BLaER1 (cell line): Measurements from ENCODE around the gene SLC25A2.
"Not testable (repeated sequence)": the region's sequence is repeated elsewhere in the genome, so short reads cannot be mapped to it uniquely, and the experiment has no call there.

Experiments
- H3K27ac ChIP-seq: shearing (Covaris generic); formaldehyde crosslinking; 2 replicates; pipeline ENCODE4 v1.8.1; 2022
- H3K27me3 ChIP-seq: shearing (Covaris generic); formaldehyde crosslinking; 2 replicates; pipeline ENCODE4 v1.8.1; 2022
- H3K36me3 ChIP-seq: shearing (Covaris generic); formaldehyde crosslinking; 2 replicates; pipeline ENCODE4 v1.8.1; 2022
- H3K4me1 ChIP-seq: shearing (Covaris generic); formaldehyde crosslinking; 2 replicates; pipeline ENCODE4 v1.8.1; 2022
- H3K4me2 ChIP-seq: shearing (Covaris generic); formaldehyde crosslinking; 2 replicates; pipeline ENCODE4 v1.8.1; 2022
- H3K4me3 ChIP-seq: shearing (Covaris generic); formaldehyde crosslinking; 2 replicates; pipeline ENCODE4 v1.8.1; 2022
- H3K9ac ChIP-seq: shearing (Covaris generic); formaldehyde crosslinking; 2 replicates; pipeline ENCODE4 v1.8.1; 2022
- H3K9me3 ChIP-seq: shearing (Covaris generic); formaldehyde crosslinking; 2 replicates; pipeline ENCODE4 v1.8.1; 2022
- H4K20me1 ChIP-seq: shearing (Covaris generic); formaldehyde crosslinking; 2 replicates; pipeline ENCODE4 v1.8.1; 2022
- Cebpa-rat ChIP-seq: shearing (Covaris generic); IDR thresholded peaks from 2 replicates; pipeline ENCODE4 v1.8.1; 2022

Gene SLC25A2

GRCh38 chr5:141338538-141339306, 34.9 kb upstream of the SLC25A2 start, which contains the start of gene PCDHGA2:
Gene PCDHGA2, plus strand, starts transcription at chr5:141338760.
- Histone ChIP-seq H3K36me3 (0 out of 2 replicates have a peak, but pooled peaks cover 8% of the 10 kb centered on the region), H3K9ac (no peak within 1 kb of the TSS), H3K27me3 (no peaks in the 10 kb centered on the region)

GRCh38 chr5:141332571-141332970, 28.7 kb upstream of the SLC25A2 start:
- not testable (repeated sequence) for H3K27me3 ChIP-seq, H3K27ac ChIP-seq, H3K4me3 ChIP-seq, H4K20me1 ChIP-seq, H3K4me1 ChIP-seq, H3K4me2 ChIP-seq, H3K9ac ChIP-seq
- H3K9me3 ChIP-seq = peaks cover 89% of the 10 kb centered on the region
- peaks cover 34% of the 10 kb centered on the region for H3K36me3 ChIP-seq

More at GRCh38 chr5:141338538-141339306, 34.9 kb upstream of the SLC25A2 start, which contains the start of gene PCDHGA2:
- Histone ChIP-seq H3K4me1 (no peaks in the 10 kb centered on the region), H3K4me2 (no peak within 1 kb of the TSS), H3K27ac (no peak within 1 kb of the TSS), H3K4me3 (no peak within 1 kb of the TSS), H4K20me1 (no peaks in the 10 kb centered on the region), H3K9me3 (peaks cover 81% of the 10 kb centered on the region)
- no peak for TF ChIP-seq Cebpa-rat

- Histone ChIP-seq H3K4me2 (no peak within 1 kb of the TSS), H3K9ac (no peak within 1 kb of the TSS), H3K4me1 (peaks cover 6% of the 10 kb centered on the region), H3K9me3 (peaks cover 85% of the 10 kb centered on the region), H4K20me1 (no peaks in the 10 kb centered on the region), H3K27me3 (no peaks in the 10 kb centered on the region), H3K27ac (no peak within 1 kb of the TSS), H3K4me3 (no peak within 1 kb of the TSS), H3K36me3 (peaks cover 41% of the 10 kb centered on the region)
- no peak for TF ChIP-seq Cebpa-rat
Observed at GRCh38 chr5:141330299-141331080, 26.6 kb upstream of the SLC25A2 start, which contains the start of gene PCDHGA1. Gene PCDHGA1, plus strand, starts transcription at chr5:141330514.

- peaks cover 82% of the 10 kb centered on the region for H3K9me3 ChIP-seq
- no peak overlapping the region for H3K27ac ChIP-seq
- peaks cover 41% of the 10 kb centered on the region for H3K36me3 ChIP-seq
- peaks cover 6% of the 10 kb centered on the region for H3K4me1 ChIP-seq
- no peaks in the 10 kb centered on the region for H3K27me3 ChIP-seq
- no peaks in the 10 kb centered on the region for H4K20me1 ChIP-seq
- no peak overlapping the region for H3K9ac ChIP-seq
- 0 out of 2 replicates have a peak overlapping the region, but pooled peaks have one; percentile 4 for H3K4me3 ChIP-seq
- no peak overlapping the region for H3K4me2 ChIP-seq
- TF ChIP-seq Cebpa-rat = no peak
Observed at GRCh38 chr5:141328231-141328630, 24.4 kb upstream of the SLC25A2 start.

- peaks cover 9% of the 10 kb centered on the region for H3K4me1 ChIP-seq
- no peaks in the 10 kb centered on the region for H4K20me1 ChIP-seq
- peak overlapping the region; percentile 84 for H3K27ac ChIP-seq
- H3K4me2 ChIP-seq = peak overlapping the region; percentile 69
- H3K9me3 ChIP-seq = peaks cover 81% of the 10 kb centered on the region
- peak overlapping the region; percentile 82 for H3K9ac ChIP-seq
- TF ChIP-seq Cebpa-rat = no peak
- no peaks in the 10 kb centered on the region for H3K27me3 ChIP-seq
- peaks cover 26% of the 10 kb centered on the region for H3K36me3 ChIP-seq
- H3K4me3 ChIP-seq = peak overlapping the region; percentile 67
Observed at GRCh38 chr5:141326088-141326854, 22.4 kb upstream of the SLC25A2 start.

GRCh38 chr5:141322261-141322660, 18.4 kb upstream of the SLC25A2 start:
- Histone ChIP-seq H3K27ac (no peak overlapping the region), H3K9ac (no peak overlapping the region), H3K9me3 (peaks cover 80% of the 10 kb centered on the region), H3K4me3 (no peak overlapping the region), H4K20me1 (no peaks in the 10 kb centered on the region), H3K36me3 (peaks cover 31% of the 10 kb centered on the region), H3K4me2 (no peak overlapping the region), H3K27me3 (no peaks in the 10 kb centered on the region), H3K4me1 (peaks cover 12% of the 10 kb centered on the region)
- TF ChIP-seq Cebpa-rat = no peak

GRCh38 chr5:141320225-141321169, 16.6 kb upstream of the SLC25A2 start, which contains the start of gene TAF7:
Gene TAF7, minus strand, starts transcription at chr5:141320784. Its CDS starts 740 bp downstream, at chr5:141320044.
- H3K9me3 ChIP-seq = peaks cover 87% of the 10 kb centered on the region
- H3K27me3 ChIP-seq = no peaks in the 10 kb centered on the region
- peak within 1 kb of the TSS; percentile 93 for H3K27ac ChIP-seq
- H3K9ac ChIP-seq = peak within 1 kb of the TSS; percentile 91
- H3K36me3 ChIP-seq = peaks cover 45% of the 10 kb centered on the region
- no peaks in the 10 kb centered on the region for H4K20me1 ChIP-seq
- H3K4me3 ChIP-seq = peak within 1 kb of the TSS; percentile 76
- no peak for TF ChIP-seq Cebpa-rat
- H3K4me2 ChIP-seq = peak within 1 kb of the TSS; percentile 69
- peaks cover 6% of the 10 kb centered on the region; the same call in 1 of the 2 replicates for H3K4me1 ChIP-seq

- TF ChIP-seq Cebpa-rat = no peak
- Histone ChIP-seq H3K27ac (no peak overlapping the region), H3K9ac (peak overlapping the region; percentile 91; the same call in 1 of the 2 replicates), H3K4me1 (peaks cover 6% of the 10 kb centered on the region; the same call in 1 of the 2 replicates), H3K27me3 (no peaks in the 10 kb centered on the region), H3K9me3 (peaks cover 89% of the 10 kb centered on the region), H3K4me2 (peak overlapping the region; percentile 69), H3K4me3 (peak overlapping the region; percentile 76), H4K20me1 (no peaks in the 10 kb centered on the region), H3K36me3 (peaks cover 53% of the 10 kb centered on the region)
Observed at GRCh38 chr5:141319699-141320098, 15.8 kb upstream of the SLC25A2 start.
